Coronary artery (tissue), 2 donors: ENCODE results near the gene PPP1R1B.

Experiments
- DNase-seq: peaks from one replicate; pipeline ENCODE4 v3.0.0-alpha.2; 2017; ENCODE audit warnings: low spot score
- H3K27ac ChIP-seq, 2 donors: fragments of 200-600 bp; sonication (generic); one replicate each; pipeline ENCODE4 v1.5.1; 2016 to 2019
- H3K4me3 ChIP-seq: fragments of 200-600 bp; sonication (generic); 2 replicates; pipeline ENCODE4 v1.5.1; 2016; ENCODE audit warnings: mild to moderate bottlenecking, moderate library complexity
- CTCF ChIP-seq: fragments of 200-600 bp; sonication (generic); IDR thresholded peaks from one replicate; pipeline ENCODE4 v1.5.1; 2019; ENCODE audit warnings: antibody characterized with exemption

PPP1R1B gene

GRCh38 chr17:39626171-39627046, at the start of gene PPP1R1B:
Gene PPP1R1B, plus strand, starts transcription at chr17:39626952. Its CDS starts 441 bp downstream, at chr17:39627393.
- H3K27ac ChIP-seq: peak within 1 kb of the TSS in 1 of 2 donors; percentile 15
- no peak for DNase-seq
- H3K4me3 ChIP-seq: peak within 1 kb of the TSS; percentile 64
- no peak for TF ChIP-seq CTCF

GRCh38 chr17:39578272-39578671, 48.5 kb upstream of the PPP1R1B start:
- no peak for DNase-seq
- Histone ChIP-seq H3K4me3 (no peak overlapping the region), H3K27ac (no peak overlapping the region)
- TF ChIP-seq CTCF: no peak

- TF ChIP-seq CTCF: no peak
- no peak for DNase-seq
- Histone ChIP-seq H3K27ac (no peak overlapping the region), H3K4me3 (no peak overlapping the region)
Measured at GRCh38 chr17:39579318-39580081, 47.3 kb upstream of the PPP1R1B start.

- Histone ChIP-seq H3K27ac (no peak overlapping the region), H3K4me3 (no peak overlapping the region)
- no peak for DNase-seq
- no peak for TF ChIP-seq CTCF
Measured at GRCh38 chr17:39580082-39580468, 46.7 kb upstream of the PPP1R1B start.

GRCh38 chr17:39581071-39581758, 45.5 kb upstream of the PPP1R1B start:
- Histone ChIP-seq H3K4me3 (no peak overlapping the region), H3K27ac (no peak overlapping the region)
- DNase-seq: no peak
- TF ChIP-seq CTCF: no peak

- no peak for DNase-seq
- H3K4me3 ChIP-seq: no peak overlapping the region
- TF ChIP-seq CTCF: no peak
- H3K27ac ChIP-seq: no peak overlapping the region
Measured at GRCh38 chr17:39581759-39582085, 45.0 kb upstream of the PPP1R1B start.
